NCI-H2107 treated with DMSO at 0.1 percent for 48 hours (cell line): ENCODE measurements around the gene RAP1GAP2.
A peak's percentile ranks its signal among the peaks of the same experiment; 100 is the strongest.
"Not testable (repeated sequence)": the region's sequence is repeated elsewhere in the genome, so short reads cannot be mapped to it uniquely, and the experiment has no call there.

ENCODE experiments used
- DNase-seq: peaks from one replicate; lab custom pipeline; 2025; ENCODE audit not compliant: unreplicated experiment; lab: John Stamatoyannopoulos, UW

Gene RAP1GAP2

DNA sequence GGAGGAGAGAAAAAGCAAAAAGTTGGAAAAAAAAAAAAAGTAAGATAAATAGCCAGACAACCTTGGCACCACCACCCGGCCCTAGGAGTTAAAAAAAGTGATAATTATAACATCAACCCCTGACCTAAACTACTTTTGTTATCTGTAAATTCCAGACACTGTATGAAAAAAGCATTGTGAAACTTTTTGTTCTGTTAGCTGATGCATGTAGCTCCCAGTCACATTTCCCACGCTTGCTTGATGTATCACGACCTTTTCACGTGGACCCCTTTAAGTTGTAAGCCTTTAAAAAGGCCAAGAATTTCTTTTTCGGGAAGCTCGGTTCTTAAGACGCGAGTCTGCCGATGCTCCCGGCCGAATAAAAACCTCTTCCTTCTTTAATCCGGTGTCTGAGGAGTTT is 10.9 kb upstream of the RAP1GAP2 start:
- DNase-seq, result not testable (repeated sequence)

DNA sequence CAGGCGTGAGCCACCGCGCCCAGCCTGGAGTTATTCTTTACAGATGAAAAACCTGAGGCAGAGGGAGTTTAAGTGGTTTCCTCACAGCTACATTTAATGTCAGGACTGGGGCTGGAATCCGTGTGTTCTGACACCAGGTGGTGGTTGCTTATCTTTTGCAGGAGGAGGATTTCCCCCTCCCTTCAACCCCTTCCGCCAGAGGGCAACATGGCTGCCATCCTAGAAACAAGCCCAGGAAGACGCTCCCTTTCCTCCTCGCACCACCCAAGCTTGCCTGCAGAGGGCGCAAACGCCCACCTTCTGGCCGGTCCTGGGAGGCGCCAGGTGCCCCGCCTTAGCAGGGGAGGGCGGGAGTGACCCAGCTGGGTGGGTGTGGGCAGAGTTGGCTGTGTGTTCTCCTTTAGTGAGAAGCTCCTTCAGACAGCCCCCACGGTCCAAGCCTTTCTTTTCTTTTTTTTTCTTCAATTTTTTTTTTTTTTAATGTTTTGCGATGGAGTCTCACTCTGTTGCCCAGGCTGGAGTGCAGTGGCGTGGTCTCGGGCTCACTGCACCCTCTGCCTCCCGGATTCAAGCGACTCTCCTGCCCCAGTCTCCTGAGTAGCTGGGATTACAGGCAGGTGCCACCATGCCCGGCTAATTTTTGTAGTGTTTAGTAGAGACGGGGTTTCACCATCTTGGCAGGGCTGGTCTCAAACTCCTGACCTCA is 9.9 kb upstream of the RAP1GAP2 start:
- peak; percentile 60 for DNase-seq

DNA sequence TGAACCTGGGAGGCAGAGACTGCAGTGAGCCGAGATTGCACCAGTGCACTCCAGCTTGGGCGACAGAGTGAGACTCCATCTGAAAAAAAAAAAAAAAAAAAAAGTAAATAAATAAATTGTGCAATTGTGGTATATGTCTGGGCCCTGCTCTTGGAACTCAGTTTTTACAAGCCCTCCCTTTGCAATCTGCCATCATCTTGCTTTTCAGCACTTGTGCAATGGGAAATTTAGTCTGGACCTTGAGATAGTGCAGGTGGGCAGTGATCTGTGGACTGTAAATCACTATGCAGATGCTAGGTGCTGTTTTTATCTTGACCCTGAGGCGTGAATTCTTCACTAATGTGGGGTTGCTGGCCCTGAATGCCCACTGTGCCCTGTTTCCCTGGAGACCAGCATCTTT is 6.5 kb upstream of the RAP1GAP2 start:
- DNase-seq, result no peak

DNA sequence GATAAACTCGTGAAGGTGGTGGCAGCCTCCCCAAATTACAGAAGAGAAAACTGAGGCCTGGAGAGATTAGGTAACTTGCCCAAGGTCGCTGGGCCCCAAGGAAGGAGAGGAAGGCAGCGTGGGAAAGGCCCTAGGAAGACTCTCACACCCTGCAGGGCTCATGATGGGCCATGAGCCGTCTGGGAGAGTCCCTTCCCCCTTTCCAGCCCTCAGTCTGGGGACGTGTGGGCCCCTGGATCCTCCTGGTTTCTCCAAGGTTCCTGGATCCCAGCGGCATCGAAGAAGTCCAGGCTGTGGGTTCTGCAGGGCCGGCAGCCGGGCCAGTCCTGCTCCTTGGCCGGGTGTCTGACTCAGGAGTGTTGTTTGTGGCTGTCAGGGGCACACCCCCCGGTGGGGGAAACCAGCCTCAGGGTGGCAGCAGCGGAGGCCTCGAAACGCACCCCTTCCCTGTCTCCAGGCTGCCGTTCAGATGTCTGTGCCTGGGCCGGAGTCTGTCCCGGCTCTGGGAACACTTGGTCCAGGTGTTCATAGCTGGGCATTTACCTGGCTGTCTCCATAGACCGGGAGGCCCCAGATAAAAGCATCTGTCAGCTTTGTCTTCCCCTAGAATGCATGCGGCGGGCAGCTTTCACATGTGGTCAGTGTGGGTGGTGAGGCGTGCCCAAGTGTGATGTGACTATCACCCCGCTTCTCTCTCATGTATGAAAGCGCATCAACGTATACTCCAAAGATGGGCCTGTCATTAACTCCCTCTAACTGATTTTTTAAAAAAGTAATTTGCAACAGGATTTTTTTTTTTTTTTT is 3.7 kb upstream of the RAP1GAP2 start:
- DNase-seq, result no peak

DNA sequence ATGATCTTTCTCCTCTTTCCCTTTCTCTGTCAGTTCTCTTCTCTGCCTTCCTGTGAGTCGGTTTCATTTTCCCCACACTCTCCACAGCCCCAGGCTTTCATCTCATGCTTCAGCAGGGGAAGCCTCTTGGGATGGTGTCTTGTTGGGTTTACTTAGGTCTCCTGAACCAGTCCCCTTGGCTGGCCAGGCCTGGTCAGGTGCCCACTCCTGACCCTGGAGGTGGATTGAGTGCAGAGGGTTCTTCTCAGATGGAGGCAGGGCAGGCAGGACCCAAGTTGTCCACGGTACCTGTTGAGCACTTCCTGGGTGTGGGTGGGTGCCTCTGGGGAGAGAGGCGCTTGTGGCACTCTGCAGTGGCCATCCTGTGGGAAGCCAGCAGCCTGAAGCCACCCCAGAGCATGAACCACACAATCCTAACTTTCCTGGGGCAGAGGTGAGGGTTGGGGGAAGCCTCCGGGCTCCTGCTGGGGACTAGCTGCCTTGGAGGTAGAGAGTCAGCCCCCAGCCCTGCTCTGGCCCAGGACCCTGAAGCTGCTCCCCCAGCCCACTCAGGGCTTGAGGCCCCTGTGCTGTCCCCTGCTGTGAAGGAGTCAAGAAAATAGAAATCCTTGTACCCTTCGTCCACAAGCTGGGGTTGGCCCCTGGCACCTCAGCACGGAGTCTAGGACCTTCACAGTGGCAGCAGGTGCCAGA is 2.0 kb upstream of the RAP1GAP2 start:
- DNase-seq, result no peak

DNA sequence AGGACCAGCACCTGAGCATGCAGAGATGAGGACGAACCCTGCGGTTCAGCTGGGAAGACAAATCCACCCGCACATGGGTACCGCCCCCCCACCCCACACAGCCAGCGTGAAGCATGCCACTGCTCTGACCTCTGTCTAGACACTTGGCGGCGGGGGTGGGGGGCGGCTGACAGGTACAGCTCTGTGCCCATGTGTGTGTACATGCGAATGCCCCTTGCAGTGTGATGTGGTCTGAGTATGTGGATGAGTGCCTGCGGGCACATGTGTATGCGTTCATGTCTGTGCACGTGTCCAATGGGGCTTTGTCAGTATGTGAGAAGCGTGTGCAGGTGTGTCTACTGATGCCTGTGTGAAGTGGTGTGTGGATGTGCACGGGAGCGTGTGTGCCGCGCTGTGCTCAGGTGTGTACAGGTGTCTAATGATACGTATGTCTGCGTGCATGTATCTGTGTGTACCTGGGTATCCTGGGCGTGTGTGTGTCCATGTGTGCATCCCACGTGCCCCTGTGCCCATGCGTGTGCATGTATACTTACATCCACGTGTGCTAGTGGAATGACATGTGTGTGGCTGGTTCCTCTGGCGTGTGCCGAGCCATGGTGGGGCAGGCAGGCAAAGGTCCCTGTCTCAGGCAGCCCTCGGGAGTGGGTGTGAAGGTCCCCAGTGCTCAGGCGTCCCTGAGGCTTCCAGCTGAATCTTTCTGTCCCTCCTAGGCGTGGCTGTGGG is 636 bp upstream of the RAP1GAP2 start:
- DNase-seq, result no peak

DNA sequence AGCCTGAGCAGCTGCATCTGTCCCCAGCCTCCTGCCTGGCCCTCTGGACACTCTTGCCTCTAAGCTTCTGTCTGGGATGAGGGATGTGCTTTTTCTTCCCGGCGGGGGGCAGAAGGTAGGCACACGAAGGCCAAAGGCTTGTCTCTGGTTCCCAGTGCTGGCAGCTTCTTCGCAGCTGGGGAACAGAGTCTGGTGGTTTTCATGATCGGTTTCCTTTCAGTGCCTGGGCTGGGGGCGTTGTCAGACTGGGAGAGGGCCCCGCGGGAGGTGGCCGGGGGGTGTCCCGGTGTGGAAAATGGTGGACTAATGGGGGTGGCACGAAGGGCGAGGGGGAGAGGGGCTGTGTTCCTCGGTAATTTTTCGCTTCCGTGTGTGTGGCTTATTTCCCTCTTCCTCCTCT is 988 bp downstream of the RAP1GAP2 start:
- no peak for DNase-seq

DNA sequence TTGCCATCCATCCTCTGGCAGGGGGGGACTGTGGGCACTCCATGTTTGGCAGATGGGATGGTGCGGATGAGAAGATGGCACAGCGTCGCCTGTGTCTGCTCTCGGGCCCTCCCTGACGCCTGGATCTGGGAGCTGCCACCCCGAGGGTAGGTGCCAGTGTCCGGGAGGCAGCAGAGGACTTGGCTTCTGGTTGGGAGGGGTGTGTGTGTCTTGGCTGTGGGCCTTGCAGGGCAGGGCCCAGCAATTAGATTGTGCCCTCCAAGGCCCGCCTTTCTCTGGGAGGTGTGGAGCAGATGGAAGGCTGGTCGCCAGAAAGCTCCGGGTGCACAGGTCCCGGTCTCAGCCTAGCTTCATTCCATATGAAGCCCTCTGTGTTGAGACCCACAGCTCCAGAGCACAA is 1.4 kb downstream of the RAP1GAP2 start:
- DNase-seq, result no peak

DNA sequence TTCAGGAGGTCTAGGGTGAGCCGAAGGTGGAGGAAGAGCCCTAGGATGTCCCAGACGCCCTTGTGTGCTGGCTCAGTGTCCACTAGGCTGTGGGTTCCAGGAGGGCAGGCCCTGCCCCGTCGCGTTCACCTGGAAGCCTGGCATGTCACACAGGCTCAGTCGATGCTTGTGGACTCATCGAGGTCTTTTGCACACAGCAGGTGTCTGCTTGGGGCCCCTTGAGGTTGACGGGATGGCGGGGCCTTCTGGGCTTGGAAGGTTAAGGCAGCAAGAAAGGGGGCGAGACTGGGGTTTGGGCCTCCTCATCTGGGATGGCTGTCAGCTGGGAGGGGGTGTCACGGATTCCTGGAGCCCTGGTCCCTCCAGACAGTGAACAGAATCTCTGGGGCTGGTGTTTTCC is 1.9 kb downstream of the RAP1GAP2 start:
- no peak for DNase-seq

DNA sequence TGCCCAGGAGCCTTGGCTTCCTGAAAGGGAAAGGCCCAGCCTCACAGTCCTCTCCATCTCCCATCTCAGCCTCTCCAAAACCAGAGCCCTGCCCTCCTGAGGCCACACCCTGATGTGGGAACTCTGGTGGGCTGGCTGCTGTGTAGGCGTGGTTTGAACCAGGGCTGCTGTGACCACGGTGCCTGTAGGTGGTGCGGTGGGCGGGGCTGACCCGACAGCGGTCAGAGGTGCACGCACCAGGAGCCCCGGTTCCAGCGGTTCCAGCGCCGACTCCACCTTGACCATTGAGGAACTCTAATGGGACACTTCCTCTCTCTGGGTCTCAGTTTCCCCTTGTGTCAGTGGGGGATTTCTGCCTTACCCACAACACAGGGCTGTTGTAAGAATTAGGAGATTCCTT is 2.4 kb downstream of the RAP1GAP2 start:
- no peak for DNase-seq

DNA sequence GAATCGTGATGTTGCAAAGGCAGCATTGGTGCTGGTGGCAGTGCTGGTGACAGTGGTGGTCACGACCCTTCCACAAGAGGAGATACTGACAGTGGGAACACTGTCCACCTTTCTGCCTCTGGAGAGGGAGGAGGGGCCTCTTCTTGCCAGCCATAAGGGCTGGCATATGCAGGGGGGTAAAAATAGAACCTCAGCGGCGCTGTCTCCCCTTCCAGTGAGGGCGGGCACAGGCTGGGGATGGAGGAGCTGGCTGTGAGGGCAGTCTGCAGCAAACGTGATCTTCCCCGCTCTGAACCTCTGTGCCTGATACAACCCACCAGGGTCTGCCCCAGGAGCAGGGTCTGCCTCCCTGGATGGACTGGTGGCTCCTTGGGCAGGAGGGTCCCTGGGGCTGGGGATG is 3.4 kb downstream of the RAP1GAP2 start:
- DNase-seq, result no peak

DNA sequence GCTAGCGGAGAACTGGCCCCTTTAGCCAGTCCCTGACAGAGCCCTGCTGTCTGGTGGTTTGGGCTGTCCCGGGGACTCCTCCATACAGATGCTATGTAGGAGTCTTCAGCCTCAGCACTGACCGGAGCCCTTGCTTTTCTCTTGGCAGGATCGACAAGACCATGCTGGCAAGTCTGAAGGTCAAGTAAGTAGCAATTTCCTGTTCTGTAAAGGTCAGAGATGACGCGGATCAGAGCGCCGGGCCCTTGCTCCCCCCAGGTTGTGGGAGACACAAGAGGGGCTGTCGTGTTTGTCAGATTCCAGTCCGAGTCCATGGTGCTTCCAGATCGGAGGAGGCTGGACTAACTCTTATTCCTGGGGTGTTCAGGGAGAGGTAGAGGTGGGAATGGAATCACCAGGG is 4.1 kb downstream of the RAP1GAP2 start:
- no peak for DNase-seq

DNA sequence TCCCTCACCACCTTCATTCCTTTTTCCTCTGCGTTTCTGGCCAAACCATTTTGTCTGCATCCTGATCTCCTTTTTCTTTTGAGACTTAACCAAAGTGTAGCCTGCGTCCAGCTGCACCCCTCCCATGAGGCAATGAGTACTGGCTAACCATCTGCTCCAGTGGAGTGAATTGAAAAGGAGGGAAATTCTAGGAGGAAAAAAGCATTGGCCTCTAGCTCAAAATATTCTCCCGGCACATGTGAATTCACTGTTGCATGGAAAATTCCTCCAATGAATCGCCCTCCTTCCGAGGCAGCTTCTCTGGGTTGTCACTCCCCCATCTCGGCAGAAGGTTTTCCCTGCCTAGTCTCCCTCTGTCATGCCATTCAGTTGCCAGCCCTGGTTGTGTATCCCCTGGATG is 5.6 kb downstream of the RAP1GAP2 start:
- no peak for DNase-seq

DNA sequence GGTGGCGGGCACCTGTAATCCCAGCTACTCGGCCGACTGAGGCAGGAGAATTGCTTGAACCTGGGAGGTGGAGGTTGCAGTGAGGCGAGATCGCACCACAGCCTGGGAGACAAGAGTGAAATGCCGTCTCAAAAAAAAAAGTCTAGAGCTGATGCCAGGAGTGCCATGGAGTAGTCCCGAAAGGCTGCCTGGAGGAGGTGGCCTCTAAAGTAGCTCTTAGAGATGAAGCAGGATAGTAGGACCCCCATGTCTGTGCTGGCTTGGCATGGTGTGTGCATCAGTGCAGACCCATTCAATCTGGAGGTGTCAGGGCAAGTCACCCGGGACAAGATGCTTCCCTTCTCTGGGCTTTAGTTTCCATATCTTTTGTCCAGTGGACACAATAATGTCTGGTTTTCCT is 6.3 kb downstream of the RAP1GAP2 start:
- no peak for DNase-seq

DNA sequence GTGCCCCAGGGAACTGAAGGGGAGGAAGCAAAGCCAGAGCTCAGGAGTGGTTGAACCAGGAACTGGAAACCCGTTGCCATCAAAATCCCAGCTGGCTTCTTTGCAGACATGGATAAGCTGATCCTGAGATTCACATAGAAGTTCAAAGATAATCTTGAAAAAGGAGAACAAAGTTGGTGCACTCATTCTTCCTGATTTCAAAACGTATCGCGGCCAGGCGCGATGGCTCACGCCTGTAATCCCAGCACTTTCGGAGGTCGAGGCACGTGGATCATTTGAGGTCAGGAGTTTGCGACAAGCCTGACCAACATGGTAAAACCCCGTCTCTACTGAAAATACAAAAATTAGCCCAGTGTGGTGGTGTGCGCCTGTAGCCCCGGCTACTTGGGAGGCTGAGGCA is 7.1 kb downstream of the RAP1GAP2 start:
- DNase-seq, result no peak

DNA sequence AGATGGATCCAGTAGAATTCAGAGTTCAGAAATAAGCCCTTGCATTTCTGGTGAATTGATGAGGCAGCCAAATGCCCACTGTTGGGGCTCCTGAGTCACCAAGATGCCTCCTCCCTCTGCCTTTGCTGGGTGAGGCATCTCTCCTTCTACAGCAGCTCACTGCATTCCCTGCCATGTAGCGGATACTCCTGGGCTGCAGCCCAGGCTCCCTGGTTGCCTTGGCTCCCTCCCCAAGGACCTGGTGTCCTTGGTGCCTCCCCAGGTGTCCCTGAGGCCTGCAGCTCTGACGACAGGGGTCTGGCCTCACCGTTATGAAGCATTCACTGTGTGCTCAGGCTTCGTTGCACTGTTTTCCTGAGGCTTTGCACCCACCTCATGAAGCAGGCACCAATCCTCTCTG is 7.7 kb downstream of the RAP1GAP2 start:
- DNase-seq, result no peak

DNA sequence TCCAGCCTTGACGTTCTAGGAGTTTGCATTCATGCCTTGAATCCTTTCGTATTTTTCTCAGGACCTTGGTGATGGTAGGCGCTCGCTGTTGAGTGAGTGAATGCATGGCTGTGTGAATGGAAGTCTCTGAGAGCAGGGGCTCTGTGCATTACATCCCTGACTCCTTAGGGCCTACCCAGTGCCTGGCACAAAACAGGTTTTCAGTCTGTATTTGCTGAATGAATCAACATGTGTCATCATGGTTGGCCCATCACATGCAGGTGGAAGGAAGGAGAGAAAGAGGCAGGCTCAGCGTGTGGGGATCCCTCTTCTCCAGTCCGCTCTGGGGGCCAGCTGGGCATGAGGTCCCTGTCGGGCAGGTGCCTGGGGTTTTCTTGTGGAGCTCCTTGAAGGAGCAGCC is 8.7 kb downstream of the RAP1GAP2 start:
- no peak for DNase-seq

DNA sequence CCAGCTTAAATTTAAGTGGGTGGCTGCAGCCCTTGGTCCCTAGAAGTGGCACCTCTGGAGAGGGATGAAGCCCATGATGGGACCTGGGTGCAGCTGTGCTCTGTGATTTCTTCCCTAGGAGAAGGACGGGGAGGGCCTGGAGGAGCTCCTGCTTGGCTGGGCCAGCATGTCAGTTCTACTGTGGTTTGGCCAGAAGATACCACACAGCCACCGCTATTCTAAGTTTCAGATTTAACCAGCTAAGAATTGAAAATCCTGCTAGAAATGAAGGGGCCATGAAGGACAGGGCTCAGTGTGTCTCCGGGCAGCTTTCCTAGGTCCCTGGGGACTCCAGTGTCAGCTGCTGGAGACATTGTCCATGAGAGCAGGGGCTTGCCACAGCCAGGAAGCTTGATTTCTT is 9.7 kb downstream of the RAP1GAP2 start:
- DNase-seq, result no peak

DNA sequence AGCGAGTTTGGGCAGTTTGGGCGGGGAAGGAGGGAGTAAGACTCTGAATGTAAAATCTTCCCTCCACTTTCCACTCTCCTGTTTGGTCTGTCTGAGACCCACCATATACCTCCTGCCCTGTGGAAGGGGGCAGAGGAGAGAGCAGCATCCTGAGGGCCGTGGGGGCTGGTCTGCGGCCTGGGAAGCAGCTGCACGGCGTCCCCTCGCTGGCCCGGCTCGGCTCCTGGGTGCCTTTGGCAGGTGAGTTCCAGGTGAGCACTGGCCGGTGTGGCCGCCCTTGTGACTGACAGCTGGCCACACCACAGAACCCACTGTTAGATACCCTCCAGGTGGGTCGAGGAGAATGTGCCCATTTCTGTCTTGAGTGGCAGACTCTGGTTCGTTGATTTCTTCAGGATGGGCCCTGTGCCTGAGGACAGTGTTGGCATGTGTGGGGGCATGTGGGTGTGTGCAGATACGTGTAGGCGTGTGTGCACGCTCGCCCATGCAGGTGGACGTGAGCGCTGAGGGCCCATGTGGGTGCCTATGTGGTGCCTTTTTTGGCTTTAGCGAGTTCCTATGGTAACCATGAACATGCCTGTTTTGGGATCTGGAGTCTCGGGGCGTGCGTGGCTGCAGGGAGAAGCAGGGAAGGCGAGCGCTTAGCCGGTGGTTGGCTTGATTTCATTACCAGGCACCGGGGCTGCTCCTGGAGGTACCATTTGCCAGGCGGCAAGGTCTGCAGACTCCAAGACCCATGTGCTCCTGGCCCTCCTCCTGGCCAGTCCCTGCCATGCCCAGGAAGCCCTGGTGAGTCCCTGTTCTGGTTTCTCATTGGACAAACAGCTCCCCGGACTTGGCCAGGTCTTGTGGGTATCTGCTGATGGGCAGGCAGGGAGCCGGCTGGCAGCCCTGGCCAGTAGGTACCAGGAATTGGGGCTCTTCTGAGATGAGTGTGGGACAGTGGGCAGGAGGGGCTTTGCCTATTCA is 12.4 kb downstream of the RAP1GAP2 start:
- DNase-seq, result no peak

DNA sequence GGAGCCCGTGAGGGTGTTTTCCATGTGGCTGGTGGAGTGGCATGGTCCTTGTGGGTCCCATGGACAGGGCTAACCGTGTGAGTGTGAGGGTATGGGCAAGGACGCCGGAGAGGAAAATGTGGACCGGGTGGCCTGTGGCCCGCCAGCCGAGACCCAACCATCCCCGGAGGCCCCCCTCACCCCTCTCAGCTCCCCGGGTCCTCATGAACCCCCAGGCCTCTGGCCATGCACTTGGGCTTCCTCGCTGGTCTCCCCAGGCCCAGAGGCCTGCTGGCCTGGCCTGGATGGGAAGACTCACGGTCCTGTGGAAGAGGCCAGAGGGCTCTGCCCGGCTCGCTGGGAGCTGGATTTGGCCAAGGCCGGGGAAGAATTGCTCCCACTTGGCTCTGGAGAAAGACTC is 13.1 kb downstream of the RAP1GAP2 start:
- no peak for DNase-seq
